ENCODE measurements around the gene PALMD.

Gene PALMD, protein sequence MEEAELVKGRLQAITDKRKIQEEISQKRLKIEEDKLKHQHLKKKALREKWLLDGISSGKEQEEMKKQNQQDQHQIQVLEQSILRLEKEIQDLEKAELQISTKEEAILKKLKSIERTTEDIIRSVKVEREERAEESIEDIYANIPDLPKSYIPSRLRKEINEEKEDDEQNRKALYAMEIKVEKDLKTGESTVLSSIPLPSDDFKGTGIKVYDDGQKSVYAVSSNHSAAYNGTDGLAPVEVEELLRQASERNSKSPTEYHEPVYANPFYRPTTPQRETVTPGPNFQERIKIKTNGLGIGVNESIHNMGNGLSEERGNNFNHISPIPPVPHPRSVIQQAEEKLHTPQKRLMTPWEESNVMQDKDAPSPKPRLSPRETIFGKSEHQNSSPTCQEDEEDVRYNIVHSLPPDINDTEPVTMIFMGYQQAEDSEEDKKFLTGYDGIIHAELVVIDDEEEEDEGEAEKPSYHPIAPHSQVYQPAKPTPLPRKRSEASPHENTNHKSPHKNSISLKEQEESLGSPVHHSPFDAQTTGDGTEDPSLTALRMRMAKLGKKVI

DNA sequence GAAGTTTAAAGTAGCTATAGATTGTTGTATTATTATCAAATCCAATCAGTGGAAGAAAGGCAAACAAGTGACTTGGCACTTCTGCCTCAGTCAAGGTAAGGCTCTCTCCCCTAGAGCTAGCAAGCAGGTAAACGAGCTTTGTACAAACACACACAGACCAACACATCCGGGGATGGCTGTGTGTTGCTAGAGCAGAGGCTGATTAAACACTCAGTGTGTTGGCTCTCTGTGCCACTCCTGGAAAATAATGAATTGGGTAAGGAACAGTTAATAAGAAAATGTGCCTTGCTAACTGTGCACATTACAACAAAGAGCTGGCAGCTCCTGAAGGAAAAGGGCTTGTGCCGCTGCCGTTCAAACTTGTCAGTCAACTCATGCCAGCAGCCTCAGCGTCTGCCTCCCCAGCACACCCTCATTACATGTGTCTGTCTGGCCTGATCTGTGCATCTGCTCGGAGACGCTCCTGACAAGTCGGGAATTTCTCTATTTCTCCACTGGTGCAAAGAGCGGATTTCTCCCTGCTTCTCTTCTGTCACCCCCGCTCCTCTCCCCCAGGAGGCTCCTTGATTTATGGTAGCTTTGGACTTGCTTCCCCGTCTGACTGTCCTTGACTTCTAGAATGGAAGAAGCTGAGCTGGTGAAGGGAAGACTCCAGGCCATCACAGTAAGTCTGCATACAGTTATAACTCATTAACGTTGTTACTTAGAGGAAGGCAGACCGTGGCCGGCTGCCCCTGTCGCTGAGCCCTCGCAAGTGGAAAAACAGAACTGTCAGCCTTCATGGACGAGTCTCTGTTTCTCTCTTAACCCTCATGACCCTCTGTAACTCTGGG lies at the start of gene PALMD:
PALMD (plus strand) TSS at position 415 of the 833 bp plus-strand sequence; CDS start at position 620, 205 bp downstream.
- Histone ChIP-seq H3K4me3 (ENCODE audit: low read depth, low read length) (peak within 1 kb of the TSS; percentile 62), H3K27ac (peak within 1 kb of the TSS; percentile 47)

DNA sequence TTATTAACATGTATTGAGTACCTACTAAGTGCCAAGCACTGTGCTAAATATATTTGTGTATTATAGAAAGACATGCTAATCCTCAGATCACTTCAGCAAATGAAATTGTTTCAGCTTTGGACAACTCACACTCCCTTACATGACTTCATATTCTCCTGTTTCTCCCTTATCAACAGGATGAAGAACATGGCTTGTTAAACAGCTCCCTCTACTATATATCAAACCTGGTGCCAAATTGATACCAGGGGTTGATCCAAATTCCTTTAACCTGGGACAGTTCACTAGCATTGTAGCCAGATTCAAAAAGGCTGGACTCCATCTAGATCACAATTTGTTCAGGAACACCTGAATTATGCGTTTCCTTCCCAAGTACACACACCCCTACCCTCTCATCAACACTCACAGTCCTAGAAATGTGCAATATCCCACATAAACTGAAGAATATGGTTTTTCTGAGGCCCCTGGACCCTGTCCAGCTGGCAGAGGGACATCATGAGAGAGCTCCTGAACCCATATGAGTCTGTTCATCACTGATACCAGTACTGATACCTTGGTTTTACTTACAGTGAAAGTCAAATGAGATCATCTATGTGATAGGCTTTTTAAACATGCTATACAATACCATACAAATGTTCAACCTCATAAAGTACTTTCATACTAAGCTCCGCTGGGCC lies 47.0 kb upstream of the PALMD start:
- Histone ChIP-seq H3K4me3 (ENCODE audit: low read depth, low read length) (no peak overlapping the region), H3K27ac (no peak overlapping the region), H3K27me3 (ENCODE audit: insufficient read depth, low read depth, severe bottlenecking) (no peaks in the 10 kb centered on the region), H3K36me3 (no peaks in the 10 kb centered on the region), H3K9me3 (ENCODE audit: severe bottlenecking) (no peaks in the 10 kb centered on the region)
- no peak for TF ChIP-seq CTCF (IDR thresholded peaks at IDR 0.05; ENCODE audit: low read depth, low read length)
- no peak for DNase-seq

More for the DNA sequence above, at the start of gene PALMD:
- DNase-seq = peak; percentile 61
- Histone ChIP-seq H3K36me3 (no peaks in the 10 kb centered on the region), H3K27me3 (ENCODE audit: insufficient read depth, low read depth, severe bottlenecking) (no peaks in the 10 kb centered on the region), H3K9me3 (ENCODE audit: severe bottlenecking) (no peaks in the 10 kb centered on the region)
- TF ChIP-seq CTCF (IDR thresholded peaks at IDR 0.05; ENCODE audit: low read depth, low read length) = no peak

GRCh38 chr1:99599678-99600175 lies 46.2 kb upstream of the PALMD start:
- no peak for TF ChIP-seq CTCF (IDR thresholded peaks at IDR 0.05; ENCODE audit: low read depth, low read length)
- DNase-seq = no peak
- no peaks in the 10 kb centered on the region for H3K9me3 ChIP-seq (ENCODE audit: severe bottlenecking)
- H3K27ac ChIP-seq = no peak overlapping the region
- no peaks in the 10 kb centered on the region for H3K36me3 ChIP-seq
- no peaks in the 10 kb centered on the region for H3K27me3 ChIP-seq (ENCODE audit: insufficient read depth, low read depth, severe bottlenecking)
- no peak overlapping the region for H3K4me3 ChIP-seq (ENCODE audit: low read depth, low read length)

- DNase-seq = no peak
- H3K36me3 ChIP-seq = no peaks in the 10 kb centered on the region
- TF ChIP-seq CTCF (IDR thresholded peaks at IDR 0.05; ENCODE audit: low read depth, low read length) = no peak
- H3K27me3 ChIP-seq (ENCODE audit: insufficient read depth, low read depth, severe bottlenecking) = no peaks in the 10 kb centered on the region
- H3K4me3 ChIP-seq (ENCODE audit: low read depth, low read length) = no peak overlapping the region
- no peak overlapping the region for H3K27ac ChIP-seq
- H3K9me3 ChIP-seq (ENCODE audit: severe bottlenecking) = no peaks in the 10 kb centered on the region
Observed at GRCh38 chr1:99600782-99601181, 45.1 kb upstream of the PALMD start.

GRCh38 chr1:99601208-99601607 lies 44.7 kb upstream of the PALMD start:
- no peak overlapping the region for H3K27ac ChIP-seq
- no peaks in the 10 kb centered on the region for H3K36me3 ChIP-seq
- no peaks in the 10 kb centered on the region for H3K27me3 ChIP-seq (ENCODE audit: insufficient read depth, low read depth, severe bottlenecking)
- H3K4me3 ChIP-seq (ENCODE audit: low read depth, low read length) = no peak overlapping the region
- TF ChIP-seq CTCF (IDR thresholded peaks at IDR 0.05; ENCODE audit: low read depth, low read length) = no peak
- no peaks in the 10 kb centered on the region for H3K9me3 ChIP-seq (ENCODE audit: severe bottlenecking)
- no peak for DNase-seq
